ENCODE measurements around the gene TIMM10B. TPM values are rescaled to one million over a fixed set of nuclear protein-coding genes. Genes with fewer than 3 reads are reported as not detected.

The TIMM10B gene
- total RNA-seq, 4 donors from 2014 or later, result 10.0 to 14.5 (median 12.4) TPM

DNA sequence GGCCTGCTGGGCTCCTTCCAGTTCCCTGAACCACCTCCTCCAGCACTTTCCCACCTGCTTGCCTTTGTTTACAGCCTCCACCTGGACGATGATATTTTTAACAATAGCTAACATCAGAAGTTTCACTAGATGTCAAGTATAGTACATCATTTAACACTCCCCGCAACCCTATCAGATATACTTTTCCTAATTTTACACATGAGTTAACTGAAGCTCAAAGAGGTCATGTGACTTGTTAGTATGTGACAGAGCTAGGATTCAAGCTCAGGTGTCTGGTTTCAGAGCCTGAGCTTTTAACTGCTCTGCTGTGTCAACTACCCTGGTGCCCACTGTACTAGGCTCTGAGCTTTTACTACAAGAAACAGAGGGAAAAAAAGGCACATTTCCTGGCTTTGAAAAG is 26.2 kb upstream of the TIMM10B start:
- Histone ChIP-seq H3K4me3 (no peak overlapping the region), H3K36me3 (peaks cover 0 to 70% of the 10 kb centered on the region in 2 donors), H3K4me1 (peaks cover 0 to 2% of the 10 kb centered on the region in 2 donors), H3K27ac (peak overlapping the region in 3 of 4 donors; percentile 8 to 43 (median 30)), H3K27me3 (no peaks in the 10 kb centered on the region), H3K9me3 (no peaks in the 10 kb centered on the region)
- in situ Hi-C loops (cut with MboI; ENCODE audit: low sequenced_read_pairs in 4 of 4), result no loop called here
- TF ChIP-seq, protein P1, sequence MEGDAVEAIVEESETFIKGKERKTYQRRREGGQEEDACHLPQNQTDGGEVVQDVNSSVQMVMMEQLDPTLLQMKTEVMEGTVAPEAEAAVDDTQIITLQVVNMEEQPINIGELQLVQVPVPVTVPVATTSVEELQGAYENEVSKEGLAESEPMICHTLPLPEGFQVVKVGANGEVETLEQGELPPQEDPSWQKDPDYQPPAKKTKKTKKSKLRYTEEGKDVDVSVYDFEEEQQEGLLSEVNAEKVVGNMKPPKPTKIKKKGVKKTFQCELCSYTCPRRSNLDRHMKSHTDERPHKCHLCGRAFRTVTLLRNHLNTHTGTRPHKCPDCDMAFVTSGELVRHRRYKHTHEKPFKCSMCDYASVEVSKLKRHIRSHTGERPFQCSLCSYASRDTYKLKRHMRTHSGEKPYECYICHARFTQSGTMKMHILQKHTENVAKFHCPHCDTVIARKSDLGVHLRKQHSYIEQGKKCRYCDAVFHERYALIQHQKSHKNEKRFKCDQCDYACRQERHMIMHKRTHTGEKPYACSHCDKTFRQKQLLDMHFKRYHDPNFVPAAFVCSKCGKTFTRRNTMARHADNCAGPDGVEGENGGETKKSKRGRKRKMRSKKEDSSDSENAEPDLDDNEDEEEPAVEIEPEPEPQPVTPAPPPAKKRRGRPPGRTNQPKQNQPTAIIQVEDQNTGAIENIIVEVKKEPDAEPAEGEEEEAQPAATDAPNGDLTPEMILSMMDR (IDR thresholded peaks at IDR 0.05 in 4 of 5, conservative IDR thresholded peaks at IDR 0.05 in 1 of 5), result no peak
- TF ChIP-seq POLR2A (IDR thresholded peaks at IDR 0.05), result no peak
- ATAC-seq (peak; percentile 76 to 83), DNase-seq (no peak)
- intact Hi-C loops (cut with DNase I; ENCODE audit: low total_unique reads), result no loop called here

DNA sequence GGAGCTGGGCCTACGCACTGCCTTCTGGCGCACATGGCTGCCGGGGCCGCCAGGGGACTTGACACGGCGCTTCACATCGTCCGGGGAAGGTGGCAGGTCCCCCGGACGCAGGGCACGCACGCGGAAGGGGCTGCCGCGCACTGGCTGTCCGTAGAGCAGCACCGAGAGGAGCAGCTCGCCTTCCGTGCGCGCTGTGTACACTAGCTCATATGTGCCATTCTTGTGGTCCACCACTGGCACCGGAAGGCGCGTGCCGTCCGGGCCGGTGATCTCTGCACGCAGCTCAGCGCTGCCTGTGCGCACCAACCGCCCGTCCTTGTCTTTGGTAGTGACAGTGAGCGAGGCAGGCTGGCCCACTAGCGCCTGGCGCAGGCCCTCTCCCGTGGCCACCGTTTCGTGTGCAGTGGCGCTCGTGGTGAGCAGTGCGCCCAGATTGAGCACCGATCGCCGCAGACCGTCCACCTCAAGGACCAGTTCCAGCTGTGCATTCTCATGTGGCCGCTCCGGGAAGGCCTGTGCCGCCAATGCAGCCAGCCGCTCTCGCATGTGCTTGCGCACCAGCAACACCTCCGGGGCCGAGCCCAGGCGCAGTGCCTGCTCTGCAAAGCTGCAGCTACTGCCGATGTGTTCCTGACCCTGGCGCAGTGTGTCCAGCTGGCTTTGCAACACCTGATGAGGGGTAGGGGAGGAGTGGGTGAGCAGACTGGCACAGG is 24.8 kb upstream of the TIMM10B start:
- ATAC-seq (no peak), DNase-seq (no peak)
- Histone ChIP-seq H3K27ac (no peak overlapping the region), H3K27me3 (no peaks in the 10 kb centered on the region), H3K4me3 (no peak overlapping the region), H3K9me3 (no peaks in the 10 kb centered on the region), H3K4me1 (peaks cover 0 to 2% of the 10 kb centered on the region in 2 donors), H3K36me3 (peaks cover 0 to 56% of the 10 kb centered on the region in 2 donors)
- TF ChIP-seq, protein P1 (IDR thresholded peaks at IDR 0.05 in 4 of 5, conservative IDR thresholded peaks at IDR 0.05 in 1 of 5), result no peak
- TF ChIP-seq POLR2A (IDR thresholded peaks at IDR 0.05), result no peak
- in situ Hi-C loops (cut with MboI; ENCODE audit: low sequenced_read_pairs in 4 of 4) (no loop called here), intact Hi-C loops (cut with DNase I; ENCODE audit: low total_unique reads) (no loop called here)

DNA sequence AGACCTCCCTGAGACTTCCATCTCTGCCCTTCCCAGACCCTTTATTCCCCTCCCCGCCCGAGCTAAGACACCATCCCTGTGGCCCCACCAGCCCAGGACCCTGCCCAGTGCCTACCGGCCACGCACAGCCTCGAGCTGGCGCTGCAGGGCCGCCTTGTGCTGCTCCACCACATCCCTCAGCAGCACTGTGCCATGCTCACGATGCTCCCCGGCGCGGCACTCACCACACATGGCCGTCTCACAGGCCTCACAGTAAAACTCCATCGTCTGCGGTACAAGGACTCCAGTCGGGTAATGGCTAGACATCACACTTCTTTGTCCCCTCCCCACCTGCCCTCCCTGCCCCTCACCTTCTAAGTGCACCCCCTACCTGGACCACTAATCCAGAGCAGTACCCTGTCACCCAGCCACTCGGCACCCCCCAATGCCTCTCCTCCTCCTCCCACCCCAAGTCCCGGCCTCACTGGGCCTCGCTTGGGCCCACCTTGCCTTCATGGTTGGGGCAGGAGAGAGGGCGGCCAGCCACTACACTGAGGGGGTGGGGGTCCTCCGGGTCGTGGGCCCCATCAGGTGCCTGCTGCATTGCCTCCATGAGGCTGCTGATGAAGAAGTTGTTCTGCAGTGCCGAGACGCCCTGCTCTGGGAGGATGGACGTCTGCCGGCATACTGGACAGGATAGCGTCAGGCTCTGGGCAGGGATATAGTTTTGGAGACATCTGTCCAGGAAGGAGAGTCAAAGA is 23.6 kb upstream of the TIMM10B start:
- DNase-seq (no peak), ATAC-seq (no peak)
- Histone ChIP-seq H3K4me3 (no peak overlapping the region), H3K27me3 (no peaks in the 10 kb centered on the region), H3K27ac (no peak overlapping the region), H3K4me1 (peaks cover 0 to 2% of the 10 kb centered on the region in 2 donors), H3K9me3 (no peaks in the 10 kb centered on the region), H3K36me3 (peaks cover 0 to 43% of the 10 kb centered on the region in 2 donors)
- intact Hi-C loops (cut with DNase I; ENCODE audit: low total_unique reads) (no loop called here), in situ Hi-C loops (cut with MboI; ENCODE audit: low sequenced_read_pairs in 4 of 4) (no loop called here)
- no peak for TF ChIP-seq POLR2A (IDR thresholded peaks at IDR 0.05)
- TF ChIP-seq, protein P1 (IDR thresholded peaks at IDR 0.05 in 4 of 5, conservative IDR thresholded peaks at IDR 0.05 in 1 of 5), result no peak

DNA sequence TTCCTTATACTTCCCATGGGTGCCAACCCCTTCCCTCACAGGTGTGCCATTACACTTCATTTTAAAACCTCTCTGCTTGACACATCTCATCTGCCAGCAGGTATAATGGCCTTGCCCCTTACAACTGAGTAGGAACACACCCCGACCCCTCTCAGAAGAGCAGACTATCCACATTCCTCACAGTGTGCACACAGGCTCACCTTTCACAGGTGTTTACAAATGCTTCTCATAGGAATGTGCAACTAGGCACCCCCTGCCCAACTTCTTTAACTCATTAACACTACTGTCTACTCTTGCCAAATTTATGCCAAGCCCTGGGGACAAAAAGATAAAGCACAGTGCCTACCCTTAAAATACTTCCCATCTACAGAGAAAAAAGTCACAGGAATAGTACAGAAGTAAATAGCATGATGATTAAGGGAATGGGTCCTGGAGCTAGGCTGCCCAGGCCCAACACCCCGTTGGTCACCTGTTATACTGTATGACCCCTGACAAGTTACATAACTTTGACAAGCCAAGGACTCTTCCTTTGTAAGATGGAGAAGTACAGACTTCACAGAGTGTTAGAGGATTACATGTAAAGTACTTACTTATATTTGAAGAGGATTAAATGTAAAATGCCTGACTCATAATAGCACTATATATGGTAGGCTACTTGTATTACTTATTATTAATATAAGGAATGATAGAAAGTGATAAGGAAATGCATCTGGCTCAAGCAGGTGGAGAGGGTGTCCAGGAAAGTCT is 22.8 kb upstream of the TIMM10B start:
- peaks cover 0 to 2% of the 10 kb centered on the region in 2 donors for H3K4me1 ChIP-seq

More for the DNA sequence above, 22.8 kb upstream of the TIMM10B start:
- no peak for TF ChIP-seq POLR2A (IDR thresholded peaks at IDR 0.05)
- TF ChIP-seq, protein P1 (IDR thresholded peaks at IDR 0.05 in 4 of 5, conservative IDR thresholded peaks at IDR 0.05 in 1 of 5), result no peak
- ATAC-seq (no peak), DNase-seq (no peak)
- Histone ChIP-seq H3K36me3 (peaks cover 0 to 40% of the 10 kb centered on the region in 2 donors), H3K27ac (no peak overlapping the region), H3K4me3 (no peak overlapping the region), H3K27me3 (no peaks in the 10 kb centered on the region), H3K9me3 (no peaks in the 10 kb centered on the region)
- intact Hi-C loops (cut with DNase I; ENCODE audit: low total_unique reads) (no loop called here), in situ Hi-C loops (cut with MboI; ENCODE audit: low sequenced_read_pairs in 4 of 4) (no loop called here)

Measured in gastrocnemius medialis (tissue), 4 donors.